Peyer's patch (tissue), 4 donors: Measurements from ENCODE around the gene ARFGAP1.

Experiments
- POLR2A ChIP-seq, 2 donors: fragments of 450-650 bp; IDR thresholded peaks; one replicate each; pipeline ENCODE4 v1.5.1; 2017; ENCODE audit warnings: antibody characterized with exemption in 2 of 2, mild to moderate bottlenecking in 2 of 2, moderate library complexity in 2 of 2
- TF ChIP-seq, protein P1 (sequence below), 6 experiments: fragments of 450-650 bp in 4 of 6; fragments of 200-600 bp in 2 of 6; sonication (generic) in 1 of 6; IDR thresholded peaks; one replicate each; pipeline ENCODE4 v1.5.1; 2017 to 2019; ENCODE audit warnings: antibody characterized with exemption in 6 of 6, mild to moderate bottlenecking in 3 of 6, moderate library complexity in 1 of 6

- TF ChIP-seq, protein P1, sequence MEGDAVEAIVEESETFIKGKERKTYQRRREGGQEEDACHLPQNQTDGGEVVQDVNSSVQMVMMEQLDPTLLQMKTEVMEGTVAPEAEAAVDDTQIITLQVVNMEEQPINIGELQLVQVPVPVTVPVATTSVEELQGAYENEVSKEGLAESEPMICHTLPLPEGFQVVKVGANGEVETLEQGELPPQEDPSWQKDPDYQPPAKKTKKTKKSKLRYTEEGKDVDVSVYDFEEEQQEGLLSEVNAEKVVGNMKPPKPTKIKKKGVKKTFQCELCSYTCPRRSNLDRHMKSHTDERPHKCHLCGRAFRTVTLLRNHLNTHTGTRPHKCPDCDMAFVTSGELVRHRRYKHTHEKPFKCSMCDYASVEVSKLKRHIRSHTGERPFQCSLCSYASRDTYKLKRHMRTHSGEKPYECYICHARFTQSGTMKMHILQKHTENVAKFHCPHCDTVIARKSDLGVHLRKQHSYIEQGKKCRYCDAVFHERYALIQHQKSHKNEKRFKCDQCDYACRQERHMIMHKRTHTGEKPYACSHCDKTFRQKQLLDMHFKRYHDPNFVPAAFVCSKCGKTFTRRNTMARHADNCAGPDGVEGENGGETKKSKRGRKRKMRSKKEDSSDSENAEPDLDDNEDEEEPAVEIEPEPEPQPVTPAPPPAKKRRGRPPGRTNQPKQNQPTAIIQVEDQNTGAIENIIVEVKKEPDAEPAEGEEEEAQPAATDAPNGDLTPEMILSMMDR (IDR thresholded peaks at IDR 0.05) = no peak
- TF ChIP-seq POLR2A (IDR thresholded peaks at IDR 0.05) = no peak
Observed at GRCh38 chr20:63284544-63284949, 11.9 kb downstream of the ARFGAP1 start.
